KMS-11 (cell line): ENCODE measurements around the gene SLC10A7.

Experiments used
- H2AFZ ChIP-seq: fragments of 200-600 bp; sonication (generic); 2 replicates; pipeline ENCODE4 v1.6.1; 2016; ENCODE audit warnings: antibody characterized with exemption, mixed run types, low read depth
- H3K27ac ChIP-seq: fragments of 200-600 bp; sonication (generic); 2 replicates; pipeline ENCODE4 v1.6.1; 2016; ENCODE audit warnings: mild to moderate bottlenecking, mixed run types
- H3K27me3 ChIP-seq: fragments of 200-600 bp; sonication (generic); 2 replicates; pipeline ENCODE4 v1.6.1; 2017; ENCODE audit warnings: mild to moderate bottlenecking, low read depth, mixed run types, moderate library complexity; ENCODE audit not compliant: insufficient read depth
- H3K36me3 ChIP-seq: fragments of 200-600 bp; sonication (generic); 2 replicates; pipeline ENCODE4 v1.6.1; 2017; ENCODE audit warnings: mild to moderate bottlenecking, mixed run types; ENCODE audit not compliant: insufficient read depth
- H3K4me1 ChIP-seq: fragments of 200-600 bp; sonication (generic); 2 replicates; pipeline ENCODE4 v1.6.1; 2016; ENCODE audit warnings: mild to moderate bottlenecking, low read depth, mixed run types; ENCODE audit not compliant: poor library complexity, severe bottlenecking
- H3K4me2 ChIP-seq: fragments of 200-600 bp; sonication (generic); 2 replicates; pipeline ENCODE4 v1.7.0; 2016; ENCODE audit warnings: mild to moderate bottlenecking, mixed run types
- H3K4me3 ChIP-seq: fragments of 200-600 bp; sonication (generic); IDR thresholded peaks from 2 replicates; pipeline ENCODE4 v1.6.1; 2017; ENCODE audit warnings: low read depth, low read length, mixed read lengths; ENCODE audit not compliant: insufficient read depth
- H3K79me2 ChIP-seq: fragments of 200-600 bp; sonication (generic); 2 replicates; pipeline ENCODE4 v1.6.1; 2016; ENCODE audit warnings: low read depth, mixed run types; ENCODE audit not compliant: insufficient read depth
- H3K9ac ChIP-seq: fragments of 200-600 bp; sonication (generic); 2 replicates; pipeline ENCODE4 v1.6.1; 2016; ENCODE audit warnings: mild to moderate bottlenecking, mixed run types
- H4K20me1 ChIP-seq: fragments of 200-600 bp; sonication (generic); 2 replicates; pipeline ENCODE4 v1.6.1; 2016; ENCODE audit warnings: mild to moderate bottlenecking, mixed run types; ENCODE audit not compliant: insufficient read depth
- TF ChIP-seq, protein P1 (sequence below): fragments of 200-600 bp; sonication (generic); conservative IDR thresholded peaks from 2 replicates; pipeline ENCODE4 v1.6.1; 2017; ENCODE audit warnings: low read depth, mild to moderate bottlenecking, antibody characterized with exemption, low read length, moderate library complexity, mixed read lengths

The SLC10A7 gene

GRCh38 chr4:146302822-146303221, 218.9 kb downstream of the SLC10A7 start:
- TF ChIP-seq, protein P1, sequence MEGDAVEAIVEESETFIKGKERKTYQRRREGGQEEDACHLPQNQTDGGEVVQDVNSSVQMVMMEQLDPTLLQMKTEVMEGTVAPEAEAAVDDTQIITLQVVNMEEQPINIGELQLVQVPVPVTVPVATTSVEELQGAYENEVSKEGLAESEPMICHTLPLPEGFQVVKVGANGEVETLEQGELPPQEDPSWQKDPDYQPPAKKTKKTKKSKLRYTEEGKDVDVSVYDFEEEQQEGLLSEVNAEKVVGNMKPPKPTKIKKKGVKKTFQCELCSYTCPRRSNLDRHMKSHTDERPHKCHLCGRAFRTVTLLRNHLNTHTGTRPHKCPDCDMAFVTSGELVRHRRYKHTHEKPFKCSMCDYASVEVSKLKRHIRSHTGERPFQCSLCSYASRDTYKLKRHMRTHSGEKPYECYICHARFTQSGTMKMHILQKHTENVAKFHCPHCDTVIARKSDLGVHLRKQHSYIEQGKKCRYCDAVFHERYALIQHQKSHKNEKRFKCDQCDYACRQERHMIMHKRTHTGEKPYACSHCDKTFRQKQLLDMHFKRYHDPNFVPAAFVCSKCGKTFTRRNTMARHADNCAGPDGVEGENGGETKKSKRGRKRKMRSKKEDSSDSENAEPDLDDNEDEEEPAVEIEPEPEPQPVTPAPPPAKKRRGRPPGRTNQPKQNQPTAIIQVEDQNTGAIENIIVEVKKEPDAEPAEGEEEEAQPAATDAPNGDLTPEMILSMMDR: no peak
- Histone ChIP-seq H3K9ac (no peak overlapping the region), H4K20me1 (no peaks in the 10 kb centered on the region)

GRCh38 chr4:146299607-146300006, 222.1 kb downstream of the SLC10A7 start:
- Histone ChIP-seq H3K9ac (no peak overlapping the region), H3K79me2 (no peaks in the 10 kb centered on the region), H3K27me3 (no peaks in the 10 kb centered on the region), H3K36me3 (no peaks in the 10 kb centered on the region), H3K27ac (no peak overlapping the region), H3K4me1 (no peaks in the 10 kb centered on the region), H3K4me2 (no peak overlapping the region), H2AFZ (no peak overlapping the region), H4K20me1 (no peaks in the 10 kb centered on the region), H3K4me3 (no peak overlapping the region)
- TF ChIP-seq, protein P1: no peak

More at GRCh38 chr4:146302822-146303221, 218.9 kb downstream of the SLC10A7 start:
- H3K4me3 ChIP-seq: no peak overlapping the region
- H3K36me3 ChIP-seq: no peaks in the 10 kb centered on the region
- H3K4me1 ChIP-seq: no peaks in the 10 kb centered on the region
- H3K79me2 ChIP-seq: no peaks in the 10 kb centered on the region
- no peak overlapping the region for H3K27ac ChIP-seq
- H3K4me2 ChIP-seq: no peak overlapping the region
- H2AFZ ChIP-seq: no peak overlapping the region
- no peaks in the 10 kb centered on the region for H3K27me3 ChIP-seq

GRCh38 chr4:146294776-146295175, 227.0 kb downstream of the SLC10A7 start:
- H3K9ac ChIP-seq: no peak overlapping the region
- no peak overlapping the region for H3K4me3 ChIP-seq
- H3K79me2 ChIP-seq: no peaks in the 10 kb centered on the region
- TF ChIP-seq, protein P1: no peak
- no peak overlapping the region for H3K4me2 ChIP-seq
- no peaks in the 10 kb centered on the region for H3K36me3 ChIP-seq
- no peaks in the 10 kb centered on the region for H3K27me3 ChIP-seq
- no peaks in the 10 kb centered on the region for H3K4me1 ChIP-seq
- H3K27ac ChIP-seq: no peak overlapping the region
- no peaks in the 10 kb centered on the region for H4K20me1 ChIP-seq
- no peak overlapping the region for H2AFZ ChIP-seq

GRCh38 chr4:146292508-146292907, 229.2 kb downstream of the SLC10A7 start:
- Histone ChIP-seq H4K20me1 (no peaks in the 10 kb centered on the region), H3K4me2 (no peak overlapping the region)

More at GRCh38 chr4:146292508-146292907, 229.2 kb downstream of the SLC10A7 start:
- no peak overlapping the region for H3K27ac ChIP-seq
- H3K4me1 ChIP-seq: no peaks in the 10 kb centered on the region
- H2AFZ ChIP-seq: no peak overlapping the region
- no peaks in the 10 kb centered on the region for H3K27me3 ChIP-seq
- H3K36me3 ChIP-seq: no peaks in the 10 kb centered on the region
- H3K4me3 ChIP-seq: no peak overlapping the region
- H3K79me2 ChIP-seq: no peaks in the 10 kb centered on the region
- TF ChIP-seq, protein P1: no peak
- H3K9ac ChIP-seq: no peak overlapping the region
